OCI-LY1 (cell line): ENCODE results near the gene CSTF1.

ENCODE experiments used
- CTCF ChIP-seq: fragments of 200-600 bp; sonication (generic), shearing (Covaris generic); IDR thresholded peaks from 2 replicates; pipeline ENCODE4 v1.5.1; 2017; ENCODE audit warnings: mild to moderate bottlenecking, antibody characterized with exemption, low read length, moderate library complexity, mixed read lengths
- EZH2 ChIP-seq: fragments of 200-600 bp; sonication (generic), shearing (Covaris generic); IDR thresholded peaks from 2 replicates; pipeline ENCODE4 v1.8.0; 2017; ENCODE audit warnings: borderline replicate concordance, mixed run types, mild to moderate bottlenecking, antibody characterized with exemption, low read length, moderate library complexity, mixed read lengths

DNA sequence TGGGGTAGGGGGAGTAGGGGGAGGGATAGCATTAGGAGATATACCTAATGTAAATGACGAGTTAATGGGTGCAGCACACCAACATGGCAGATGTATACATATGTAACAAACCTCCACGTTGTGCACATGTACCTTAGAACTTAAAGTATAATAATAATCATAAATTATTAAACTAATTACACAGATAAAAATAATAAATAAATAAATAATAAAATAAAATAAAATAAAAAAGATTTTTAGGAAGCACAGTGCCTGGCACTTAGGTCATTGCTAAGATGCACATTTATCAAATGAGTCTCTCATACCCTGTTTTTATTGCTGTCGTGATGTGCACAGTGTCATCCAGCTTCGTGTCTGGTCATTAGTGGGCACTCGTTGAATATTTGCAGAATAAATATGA, 57.0 kb downstream of the CSTF1 start:
- TF ChIP-seq CTCF (no peak), EZH2 (no peak)
